HepG2 (cell line): ENCODE data around the gene PIK3C3. TPM values are rescaled to one million over a fixed set of nuclear protein-coding genes. Genes with fewer than 3 reads are reported as not detected.

ENCODE experiments used
- AKNA ChIP-seq: sonication (generic); formaldehyde crosslinking; IDR thresholded peaks from 2 replicates; pipeline ENCODE4 v1.4.0; 2020; ENCODE audit warnings: missing genetic modification reagents, borderline replicate concordance
- CREB1 ChIP-seq, 2 experiments: fragments of 450-650 bp in 1 of 2; IDR thresholded peaks; 2 replicates each; pipeline ENCODE4 v1.6.1; 2016 to 2017; ENCODE audit warnings: control low read depth in 1 of 2, mild to moderate bottlenecking in 1 of 2, missing compliant biosample characterization in 1 of 2, missing genetic modification characterization in 1 of 2
- CSRNP2 ChIP-seq: sonication (generic); formaldehyde crosslinking; conservative IDR thresholded peaks from 2 replicates; pipeline ENCODE4 v1.8.0; 2022; ENCODE audit warnings: low read depth, missing genetic modification reagents
- FOXA3 ChIP-seq: IDR thresholded peaks from 2 replicates; pipeline ENCODE4 v1.6.1; 2016; ENCODE audit warnings: missing genetic modification reagents, missing compliant biosample characterization
- KAT8 ChIP-seq: IDR thresholded peaks from 2 replicates; pipeline ENCODE4 v1.6.1; 2016; ENCODE audit warnings: missing genetic modification reagents, missing compliant biosample characterization
- NONO ChIP-seq, 2 experiments: fragments of 450-650 bp in 1 of 2; sonication (generic) in 1 of 2; formaldehyde crosslinking in 1 of 2; IDR thresholded peaks in 1 of 2; conservative IDR thresholded peaks in 1 of 2; 2 replicates each; pipeline versions ENCODE4 v1.6.1 to v1.8.0; 2017 to 2022; ENCODE audit warnings: mild to moderate bottlenecking in 1 of 2, missing genetic modification reagents in 1 of 2, moderate library complexity in 1 of 2
- PAF1 ChIP-seq: IDR thresholded peaks from 2 replicates; pipeline ENCODE4 v1.6.1; 2016; ENCODE audit warnings: missing genetic modification reagents, missing compliant biosample characterization
- POGZ ChIP-seq: sonication (generic); formaldehyde crosslinking; IDR thresholded peaks from 2 replicates; pipeline ENCODE4 v1.4.0; 2020; ENCODE audit warnings: mild to moderate bottlenecking, missing genetic modification reagents
- SOX6 ChIP-seq, 2 experiments: fragments of 450-650 bp in 1 of 2; sonication (generic) in 1 of 2; formaldehyde crosslinking in 1 of 2; IDR thresholded peaks; 2 replicates each; pipeline versions ENCODE4 v1.4.0 to v1.6.1; 2017 to 2020; ENCODE audit warnings: antibody characterized with exemption in 1 of 2, mild to moderate bottlenecking in 1 of 2, missing genetic modification reagents in 1 of 2
- TERF1 ChIP-seq: sonication (generic); formaldehyde crosslinking; IDR thresholded peaks from 2 replicates; pipeline ENCODE4 v1.8.0; 2022; ENCODE audit warnings: mild to moderate bottlenecking, missing genetic modification reagents, moderate library complexity
- TP53 ChIP-seq: sonication (generic); formaldehyde crosslinking; conservative IDR thresholded peaks from 2 replicates; pipeline ENCODE4 v1.4.0; 2020; ENCODE audit warnings: missing genetic modification reagents
- YEATS2 ChIP-seq: sonication (generic); formaldehyde crosslinking; IDR thresholded peaks from 2 replicates; pipeline ENCODE4 v1.4.0; 2020; ENCODE audit warnings: missing genetic modification reagents, borderline replicate concordance
- YEATS4 ChIP-seq: sonication (generic); formaldehyde crosslinking; IDR thresholded peaks from 2 replicates; pipeline ENCODE4 v1.4.0; 2020; ENCODE audit warnings: missing genetic modification reagents, borderline replicate concordance
- YY1 ChIP-seq: IDR thresholded peaks from 2 replicates; pipeline ENCODE4 v1.6.1; 2011; ENCODE audit warnings: low read length, low read depth, moderate library complexity, mild to moderate bottlenecking; ENCODE audit not compliant: insufficient read depth, insufficient replicate concordance
- ZFP41 ChIP-seq: sonication (generic); formaldehyde crosslinking; IDR thresholded peaks from 2 replicates; pipeline ENCODE4 v1.4.0; 2020; ENCODE audit warnings: mild to moderate bottlenecking, missing genetic modification reagents, borderline replicate concordance
- ZFX ChIP-seq: sonication (generic); formaldehyde crosslinking; IDR thresholded peaks from 2 replicates; pipeline ENCODE4 v1.4.0; 2020; ENCODE audit warnings: mild to moderate bottlenecking, low read depth, missing genetic modification reagents, moderate library complexity
- ZNF570 ChIP-seq: sonication (generic); formaldehyde crosslinking; IDR thresholded peaks from 2 replicates; pipeline ENCODE4 v1.4.0; 2020; ENCODE audit warnings: mild to moderate bottlenecking, missing genetic modification reagents, borderline replicate concordance
- ZNF749 ChIP-seq: sonication (generic); formaldehyde crosslinking; IDR thresholded peaks from 2 replicates; pipeline ENCODE4 v1.8.0; 2022; ENCODE audit warnings: mild to moderate bottlenecking, missing genetic modification reagents, moderate library complexity, borderline replicate concordance
- ZNF841 ChIP-seq: sonication (generic); formaldehyde crosslinking; IDR thresholded peaks from 2 replicates; pipeline ENCODE4 v1.8.1; 2023; ENCODE audit warnings: missing genetic modification reagents, borderline replicate concordance
- ZNF850 ChIP-seq: sonication (generic); formaldehyde crosslinking; conservative IDR thresholded peaks from 2 replicates; pipeline ENCODE4 v1.9.0; 2021; ENCODE audit warnings: mild to moderate bottlenecking, missing genetic modification reagents
- ZNF879 ChIP-seq: sonication (generic); formaldehyde crosslinking; IDR thresholded peaks from 2 replicates; pipeline ENCODE4 v1.8.1; 2023; ENCODE audit warnings: missing genetic modification reagents
- polyA plus RNA-seq, 8 experiments: library from polyadenylated mRNA; depleted of rRNA in 3 of 8; stranded (reverse) in 7 of 8; unstranded in 1 of 8; fragments of >200 nt; fragmentation: Illumina TruSeq in 4 of 8; extraction: Trizol in 4 of 8; gene quantifications; 2 replicates each; pipeline versions ENCODE4 v1.2.1 to v1.2.3, GENCODE V29; 2011 to 2016; ENCODE audit warnings: low read depth in 4 of 8, missing spikeins in 1 of 8, mixed read lengths in 1 of 8; ENCODE audit not compliant: insufficient read depth in 1 of 8
- total RNA-seq, 5 experiments: library from RNA; depleted of rRNA; stranded (reverse); fragments of >200 nt; fragmentation: Illumina TruSeq; extraction: Trizol; gene quantifications; 2 replicates each; pipeline ENCODE4 v1.2.3, GENCODE V29; 2016; ENCODE audit warnings: low read depth in 1 of 5

The PIK3C3 gene
- total and polyA plus RNA-seq, 2 of the 13 experiments (the other 11 are each of a cell fraction or from before 2014, with no cell fraction given), result 42.8 to 46.4 TPM

- TF ChIP-seq CSRNP2 (CRISPR knock-in tag), result no peak
- TF ChIP-seq NONO (IDR thresholded peaks at IDR 0.05), result no peak
- TF ChIP-seq NONO (CRISPR knock-in tag; conservative IDR thresholded peaks at IDR 0.05), result peak; percentile 31; the same call in 1 of the 2 replicates
- peak; percentile 58 for TF ChIP-seq YEATS4 (CRISPR knock-in tag)
- no peak for TF ChIP-seq AKNA
- TF ChIP-seq POGZ (CRISPR knock-in tag), result peak; percentile 90
- TF ChIP-seq ZNF879 (CRISPR knock-in tag), result no peak
- peak; percentile 90 for TF ChIP-seq ZFX (CRISPR knock-in tag)
- no peak for TF ChIP-seq PAF1 (CRISPR knock-in tag)
- TF ChIP-seq TERF1 (CRISPR knock-in tag), result no peak
- no peak for TF ChIP-seq ZNF749 (CRISPR knock-in tag)
- TF ChIP-seq ZNF841 (CRISPR knock-in tag), result no peak
- no peak for TF ChIP-seq SOX6 (IDR thresholded peaks at IDR 0.05)
- 0 out of 2 replicates have a peak, but pooled peaks have one; percentile 35 for TF ChIP-seq SOX6 (CRISPR knock-in tag; IDR thresholded peaks at IDR 0.05)
- peak; percentile 99 for TF ChIP-seq YY1
- peak; percentile 68 for TF ChIP-seq FOXA3 (CRISPR knock-in tag)
- TF ChIP-seq ZNF570, result no peak
- TF ChIP-seq ZFP41 (CRISPR knock-in tag), result no peak
- TF ChIP-seq ZNF850 (CRISPR knock-in tag), result 0 out of 2 replicates have a peak, but pooled peaks have one; percentile 58
- peak; percentile 80 for TF ChIP-seq CREB1 (IDR thresholded peaks at IDR 0.05)
- peak; percentile 97 for TF ChIP-seq CREB1 (CRISPR knock-in tag; IDR thresholded peaks at IDR 0.05)
- no peak for TF ChIP-seq TP53 (CRISPR knock-in tag)
- TF ChIP-seq KAT8 (CRISPR knock-in tag), result peak; percentile 94
- peak; percentile 85 for TF ChIP-seq YEATS2 (CRISPR knock-in tag)
These were observed at the start of gene PIK3C3 (continued) for GRCh38 chr18:41954827-41955613.
